Measurements from ENCODE around the gene NSDHL. TPM values are rescaled to one million over a fixed set of nuclear protein-coding genes. Genes with fewer than 3 reads are reported as not detected.

Gene NSDHL
- total and polyA plus RNA-seq, 4 donors: 12.8 to 33.4 (median 25.4) TPM

DNA sequence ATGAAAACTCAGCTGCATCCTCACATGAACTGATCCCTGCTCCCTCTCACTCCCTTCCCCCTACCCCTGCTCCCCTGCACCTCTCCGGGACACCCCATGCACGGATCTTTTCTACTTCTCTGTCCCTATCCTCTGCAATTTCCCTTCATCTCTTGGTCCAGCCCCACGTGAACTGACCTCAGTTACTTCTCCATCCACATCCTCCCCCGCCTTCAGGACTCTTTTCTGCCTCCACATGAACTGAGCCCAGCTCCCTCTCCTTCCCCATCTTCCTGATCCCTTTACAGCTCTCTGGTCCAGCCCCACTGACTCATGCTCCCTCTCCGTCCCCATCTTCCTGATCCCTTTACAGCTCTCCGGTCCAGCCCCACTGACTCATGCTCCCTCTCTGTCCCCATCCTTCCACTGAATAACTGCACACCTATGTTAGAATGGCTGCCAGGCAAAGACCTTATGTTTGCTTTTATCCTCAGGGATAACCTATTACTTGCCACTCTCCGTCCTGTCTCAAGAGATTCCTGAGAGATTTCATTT, 6.0 kb upstream of the NSDHL start:
- TF ChIP-seq, protein P1, sequence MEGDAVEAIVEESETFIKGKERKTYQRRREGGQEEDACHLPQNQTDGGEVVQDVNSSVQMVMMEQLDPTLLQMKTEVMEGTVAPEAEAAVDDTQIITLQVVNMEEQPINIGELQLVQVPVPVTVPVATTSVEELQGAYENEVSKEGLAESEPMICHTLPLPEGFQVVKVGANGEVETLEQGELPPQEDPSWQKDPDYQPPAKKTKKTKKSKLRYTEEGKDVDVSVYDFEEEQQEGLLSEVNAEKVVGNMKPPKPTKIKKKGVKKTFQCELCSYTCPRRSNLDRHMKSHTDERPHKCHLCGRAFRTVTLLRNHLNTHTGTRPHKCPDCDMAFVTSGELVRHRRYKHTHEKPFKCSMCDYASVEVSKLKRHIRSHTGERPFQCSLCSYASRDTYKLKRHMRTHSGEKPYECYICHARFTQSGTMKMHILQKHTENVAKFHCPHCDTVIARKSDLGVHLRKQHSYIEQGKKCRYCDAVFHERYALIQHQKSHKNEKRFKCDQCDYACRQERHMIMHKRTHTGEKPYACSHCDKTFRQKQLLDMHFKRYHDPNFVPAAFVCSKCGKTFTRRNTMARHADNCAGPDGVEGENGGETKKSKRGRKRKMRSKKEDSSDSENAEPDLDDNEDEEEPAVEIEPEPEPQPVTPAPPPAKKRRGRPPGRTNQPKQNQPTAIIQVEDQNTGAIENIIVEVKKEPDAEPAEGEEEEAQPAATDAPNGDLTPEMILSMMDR (IDR thresholded peaks at IDR 0.05; ENCODE audit: control extremely low read depth, extremely low read depth): no peak
- ATAC-seq (ENCODE audit: insufficient read depth, low FRiP score): no peak
- no peak overlapping the region for H3K27ac ChIP-seq (ENCODE audit: low read depth in 1 of 2, low read length in 1 of 2)
- H3K9ac ChIP-seq (ENCODE audit: insufficient read depth in 1 of 2, low read length in 2 of 2): no peak overlapping the region
- H3K27me3 ChIP-seq (ENCODE audit: control insufficient read depth in 3 of 3, insufficient read depth in 3 of 3, low read length in 2 of 3): peaks cover 0 to 3% (median 0%) of the 10 kb centered on the region in 3 donors
- DNase-seq: no peak
- no peaks in the 10 kb centered on the region for H3K4me1 ChIP-seq (ENCODE audit: control insufficient read depth in 5 of 5, insufficient read depth in 5 of 5, low read length in 5 of 5)
- H3K9me3 ChIP-seq (ENCODE audit: control insufficient read depth in 4 of 4, insufficient read depth in 3 of 4, low read length in 3 of 4): no peaks in the 10 kb centered on the region
- peaks cover 0 to 7% (median 0%) of the 10 kb centered on the region in 4 donors for H3K36me3 ChIP-seq (ENCODE audit: control insufficient read depth in 4 of 4, insufficient read depth in 4 of 4, low read length in 4 of 4)
- 56 to 57% methylated on average over 7 of the region's 7 CpGs for WGBS, 2 donors
- no peak overlapping the region for H3K4me3 ChIP-seq

DNA sequence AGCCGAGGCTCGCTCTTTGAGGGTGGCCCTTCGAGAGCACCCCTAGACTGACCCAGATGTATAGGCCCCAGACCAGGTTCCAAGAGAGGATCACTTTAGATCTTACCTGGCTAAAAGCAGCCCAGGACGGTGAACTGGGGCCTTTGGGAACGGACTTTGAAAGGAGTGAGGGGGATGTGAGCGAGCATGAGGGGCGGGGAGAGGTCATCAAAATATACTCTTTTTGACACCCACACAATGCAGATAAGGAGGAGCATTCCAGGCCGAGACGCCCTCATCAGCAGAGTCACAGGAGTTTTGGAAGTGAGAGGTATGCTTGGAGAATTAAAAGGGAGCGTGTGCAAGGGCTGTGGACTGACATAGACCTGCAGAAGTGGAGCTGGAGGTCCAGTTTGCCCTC, 528 bp downstream of the NSDHL start:
- WGBS, 2 donors: 11 to 32% methylated on average over 8 to 10 of the region's 10 CpGs
- ATAC-seq (ENCODE audit: insufficient read depth, low FRiP score) (no peak), DNase-seq (peak in 1 of 3 donors; percentile 0)
- H3K36me3 ChIP-seq (ENCODE audit: control insufficient read depth in 4 of 4, insufficient read depth in 4 of 4, low read length in 4 of 4): peaks cover 0 to 11% (median 0%) of the 10 kb centered on the region in 4 donors
- H3K9me3 ChIP-seq (ENCODE audit: control insufficient read depth in 4 of 4, insufficient read depth in 3 of 4, low read length in 3 of 4): peaks cover 0 to 4% (median 0%) of the 10 kb centered on the region in 4 donors
- H3K4me3 ChIP-seq: peak overlapping the region; percentile 73
- H3K27ac ChIP-seq (ENCODE audit: low read depth in 1 of 2, low read length in 1 of 2): peak overlapping the region; percentile 61 to 79
- peaks cover 0 to 4% (median 0%) of the 10 kb centered on the region in 5 donors for H3K4me1 ChIP-seq (ENCODE audit: control insufficient read depth in 5 of 5, insufficient read depth in 5 of 5, low read length in 5 of 5)
- TF ChIP-seq, protein P1 (IDR thresholded peaks at IDR 0.05; ENCODE audit: control extremely low read depth, extremely low read depth): no peak
- H3K27me3 ChIP-seq (ENCODE audit: control insufficient read depth in 3 of 3, insufficient read depth in 3 of 3, low read length in 2 of 3): no peaks in the 10 kb centered on the region
- peak overlapping the region; percentile 79 to 93 for H3K9ac ChIP-seq (ENCODE audit: insufficient read depth in 1 of 2, low read length in 2 of 2)

DNA sequence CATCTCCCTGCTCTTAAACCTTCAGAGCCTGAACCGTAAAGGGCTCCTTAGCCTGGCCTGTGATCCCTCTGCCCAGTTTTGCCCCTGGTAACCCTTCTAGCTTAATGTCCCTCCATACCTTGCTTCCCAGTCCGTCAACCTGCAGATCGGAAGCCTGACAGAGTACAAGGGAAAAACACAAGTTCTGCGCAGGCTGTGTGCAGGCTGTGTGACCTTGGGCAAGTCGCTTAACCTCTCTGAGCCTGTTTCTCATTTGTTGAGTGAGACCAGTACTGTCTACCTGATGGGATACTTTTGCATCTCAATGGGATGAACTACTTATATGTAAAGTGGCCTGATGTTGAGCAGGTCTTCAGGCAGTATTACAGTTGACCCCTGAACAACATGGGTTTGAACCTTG, 1.7 kb downstream of the NSDHL start:
- DNase-seq (no peak), ATAC-seq (ENCODE audit: insufficient read depth, low FRiP score) (no peak)
- 91 to 96% methylated on average over 4 to 5 of the region's 5 CpGs for WGBS, 2 donors
- Histone ChIP-seq H3K27me3 (ENCODE audit: control insufficient read depth in 3 of 3, insufficient read depth in 3 of 3, low read length in 2 of 3) (no peaks in the 10 kb centered on the region), H3K4me3 (peak overlapping the region; percentile 23), H3K9ac (ENCODE audit: insufficient read depth in 1 of 2, low read length in 2 of 2) (no peak overlapping the region), H3K9me3 (ENCODE audit: control insufficient read depth in 4 of 4, insufficient read depth in 3 of 4, low read length in 3 of 4) (peaks cover 0 to 4% (median 0%) of the 10 kb centered on the region in 4 donors), H3K4me1 (ENCODE audit: control insufficient read depth in 5 of 5, insufficient read depth in 5 of 5, low read length in 5 of 5) (peaks cover 0 to 4% (median 0%) of the 10 kb centered on the region in 5 donors), H3K36me3 (ENCODE audit: control insufficient read depth in 4 of 4, insufficient read depth in 4 of 4, low read length in 4 of 4) (peaks cover 0 to 9% (median 0%) of the 10 kb centered on the region in 4 donors), H3K27ac (ENCODE audit: low read depth in 1 of 2, low read length in 1 of 2) (no peak overlapping the region)
- TF ChIP-seq, protein P1 (IDR thresholded peaks at IDR 0.05; ENCODE audit: control extremely low read depth, extremely low read depth): no peak

Measured in lung (tissue), 12 donors.